Neural cell (in vitro differentiated cells): ENCODE data around the gene ATP13A1. TPM values are rescaled to one million over a fixed set of nuclear protein-coding genes. Genes with fewer than 3 reads are reported as not detected.

ENCODE experiments used
- H2AFZ ChIP-seq: fragments of 200-600, 300-800 bp; sonication (generic), shearing (Covaris generic); 2 replicates; pipeline ENCODE4 v1.6.0; 2014; ENCODE audit warnings: low read depth, mild to moderate bottlenecking, antibody characterized with exemption, low read length, moderate library complexity
- H3F3A ChIP-seq: fragments of 200-600 bp; shearing (Covaris generic); 2 replicates; pipeline ENCODE4 v1.6.1; 2016; ENCODE audit warnings: mild to moderate bottlenecking, moderate library complexity, mixed read lengths, antibody characterized with exemption, low read length; ENCODE audit not compliant: insufficient read depth, poor library complexity, severe bottlenecking
- H3K27ac ChIP-seq: fragments of 200-600, 300-800 bp; sonication (generic), shearing (Covaris generic); 2 replicates; pipeline ENCODE4 v1.5.1; 2014; ENCODE audit warnings: mild to moderate bottlenecking, low read length, moderate library complexity
- H3K27me3 ChIP-seq: fragments of 300-800, 200-600 bp; sonication (generic), shearing (Covaris generic); 2 replicates; pipeline ENCODE4 v1.6.0; 2014; ENCODE audit warnings: mild to moderate bottlenecking, low read depth, low read length, moderate library complexity; ENCODE audit not compliant: insufficient read depth
- H3K36me3 ChIP-seq: fragments of 300-800, 200-600 bp; sonication (generic), shearing (Covaris generic); 2 replicates; pipeline ENCODE4 v1.5.1; 2014; ENCODE audit warnings: mild to moderate bottlenecking, antibody characterized with exemption, low read length, moderate library complexity; ENCODE audit not compliant: insufficient read depth
- H3K4me2 ChIP-seq: fragments of 300-800, 200-600 bp; sonication (generic), shearing (Covaris generic); 2 replicates; pipeline ENCODE4 v1.6.0; 2014; ENCODE audit warnings: mild to moderate bottlenecking, low read length
- H3K4me3 ChIP-seq: fragments of 300-800, 200-600 bp; sonication (generic), shearing (Covaris generic); 2 replicates; pipeline ENCODE4 v1.5.1; 2014; ENCODE audit warnings: mild to moderate bottlenecking, low read length, moderate library complexity
- H3K79me2 ChIP-seq: fragments of 200-600 bp; shearing (Covaris generic); replicated peaks from 2 replicates; pipeline ENCODE4 v1.6.0; 2014; ENCODE audit warnings: mild to moderate bottlenecking, low read length, moderate library complexity; ENCODE audit not compliant: insufficient read depth
- H3K9ac ChIP-seq: fragments of 300-800, 200-600 bp; sonication (generic), shearing (Covaris generic); 2 replicates; pipeline ENCODE4 v1.6.1; 2016; ENCODE audit warnings: mild to moderate bottlenecking, low read length, mixed read lengths
- H3K9me2 ChIP-seq: fragments of 200-600 bp; shearing (Covaris generic); 2 replicates; pipeline ENCODE4 v1.6.1; 2016; ENCODE audit warnings: mild to moderate bottlenecking, low read length, mixed read lengths; ENCODE audit not compliant: insufficient read depth
- H3K9me3 ChIP-seq: fragments of 200-600, 300-800 bp; sonication (generic), shearing (Covaris generic); 2 replicates; pipeline ENCODE4 v1.6.1; 2016; ENCODE audit warnings: mild to moderate bottlenecking, mixed run types, low read length, moderate library complexity, mixed read lengths
- H4K20me1 ChIP-seq: fragments of 200-600 bp; shearing (Covaris generic); 2 replicates; pipeline ENCODE4 v1.6.1; 2016; ENCODE audit warnings: mild to moderate bottlenecking, mixed run types; ENCODE audit not compliant: insufficient read depth
- EP300 ChIP-seq: fragments of 450-650 bp; conservative IDR thresholded peaks from 2 replicates; pipeline ENCODE4 v1.6.1; 2014; ENCODE audit warnings: antibody characterized with exemption, mild to moderate bottlenecking, moderate library complexity; ENCODE audit not compliant: poor library complexity, severe bottlenecking
- EZH2 ChIP-seq: fragments of 200-600, 300-800 bp; shearing (Covaris generic), sonication (generic); IDR thresholded peaks from 2 replicates; pipeline ENCODE4 v1.6.1; 2014; ENCODE audit warnings: antibody characterized with exemption, low read length, borderline replicate concordance, mild to moderate bottlenecking; ENCODE audit not compliant: insufficient read depth, poor library complexity, severe bottlenecking
- MXI1 ChIP-seq: fragments of 450-650 bp; conservative IDR thresholded peaks from 2 replicates; pipeline ENCODE4 v1.6.1; 2014; ENCODE audit warnings: antibody characterized with exemption, mild to moderate bottlenecking; ENCODE audit not compliant: poor library complexity, severe bottlenecking
- POLR2AphosphoS5 ChIP-seq: IDR thresholded peaks from 2 replicates; pipeline ENCODE4 v1.6.1; 2012
- RAD21 ChIP-seq: fragments of 450-650 bp; conservative IDR thresholded peaks from 2 replicates; pipeline ENCODE4 v1.6.1; 2014; ENCODE audit warnings: antibody characterized with exemption, mild to moderate bottlenecking, moderate library complexity
- SMC3 ChIP-seq: fragments of 450-650 bp; conservative IDR thresholded peaks from 2 replicates; pipeline ENCODE4 v1.6.1; 2014; ENCODE audit warnings: antibody characterized with exemption, mild to moderate bottlenecking, moderate library complexity; ENCODE audit not compliant: poor library complexity
- TAF1 ChIP-seq: IDR thresholded peaks from 2 replicates; pipeline ENCODE4 v1.6.1; 2012; ENCODE audit warnings: low read depth
- polyA plus RNA-seq: library from polyadenylated mRNA; depleted of rRNA; stranded (reverse); fragments of >200 nt; gene quantifications from 2 replicates; pipeline ENCODE4 v1.2.3, GENCODE V29; 2014
- TF ChIP-seq, protein P1 (sequence below): IDR thresholded peaks from 2 replicates; pipeline ENCODE4 v1.6.1; 2012; ENCODE audit warnings: borderline replicate concordance
- TF ChIP-seq, protein P2 (sequence below): fragments of 450-650 bp; IDR thresholded peaks from 2 replicates; pipeline ENCODE4 v1.5.1; 2014; ENCODE audit warnings: antibody characterized with exemption, mild to moderate bottlenecking, moderate library complexity; ENCODE audit not compliant: poor library complexity, severe bottlenecking

The ATP13A1 gene
- polyA plus RNA-seq, 1 donor from 2014 or later: 63.5 TPM

DNA sequence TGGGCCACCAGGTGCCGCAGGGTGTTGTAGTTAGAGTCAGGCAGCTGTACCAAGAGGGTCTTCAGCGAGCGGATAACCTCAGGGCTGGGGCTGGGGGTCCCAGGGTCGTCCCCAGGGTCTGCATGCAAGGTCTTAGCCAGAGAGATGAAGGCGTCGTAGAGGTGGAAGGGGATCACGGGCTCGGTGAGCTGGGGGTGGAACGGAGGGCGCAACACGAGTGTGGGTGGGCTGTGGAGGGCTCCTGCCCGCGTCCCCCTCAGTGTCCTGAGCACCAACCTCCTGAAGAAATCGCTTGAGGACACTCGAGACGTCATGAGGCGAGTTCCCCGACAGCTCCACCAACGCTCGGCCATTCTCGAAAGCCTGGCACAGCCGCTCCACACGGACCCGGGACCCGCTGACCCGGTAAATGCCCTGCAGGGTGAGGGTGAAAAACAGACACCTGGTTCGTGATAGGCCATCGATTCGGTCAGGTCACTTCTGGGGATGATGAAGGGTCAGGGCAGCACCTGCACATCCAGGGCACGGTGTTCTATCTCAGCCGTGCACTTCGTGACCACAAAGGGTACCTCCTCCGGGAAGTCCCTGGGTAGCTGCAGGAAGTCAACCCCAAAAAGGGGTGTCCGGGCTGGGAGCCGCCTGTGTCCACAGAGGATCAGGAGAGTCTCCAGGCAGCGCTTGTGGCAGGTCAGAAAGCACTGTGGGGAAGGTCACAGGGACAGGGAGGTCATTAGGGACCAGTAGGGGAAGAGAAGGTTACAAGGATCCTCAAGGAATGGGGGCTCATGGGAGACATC lies 28.8 kb downstream of the ATP13A1 start:
- H3K4me2 ChIP-seq: no peak overlapping the region
- no peaks in the 10 kb centered on the region for H4K20me1 ChIP-seq
- H3K4me3 ChIP-seq: no peak overlapping the region
- no peaks in the 10 kb centered on the region for H3K36me3 ChIP-seq
- H3K9ac ChIP-seq: no peak overlapping the region
- H3K9me3 ChIP-seq: no peaks in the 10 kb centered on the region
- H2AFZ ChIP-seq: no peak overlapping the region
- H3K9me2 ChIP-seq: no peaks in the 10 kb centered on the region
- H3K79me2 ChIP-seq: no peaks in the 10 kb centered on the region
- no peak overlapping the region for H3K27ac ChIP-seq
- TF ChIP-seq SMC3 (no peak), TAF1 (no peak), RAD21 (no peak), POLR2AphosphoS5 (no peak)
- TF ChIP-seq, protein P1, sequence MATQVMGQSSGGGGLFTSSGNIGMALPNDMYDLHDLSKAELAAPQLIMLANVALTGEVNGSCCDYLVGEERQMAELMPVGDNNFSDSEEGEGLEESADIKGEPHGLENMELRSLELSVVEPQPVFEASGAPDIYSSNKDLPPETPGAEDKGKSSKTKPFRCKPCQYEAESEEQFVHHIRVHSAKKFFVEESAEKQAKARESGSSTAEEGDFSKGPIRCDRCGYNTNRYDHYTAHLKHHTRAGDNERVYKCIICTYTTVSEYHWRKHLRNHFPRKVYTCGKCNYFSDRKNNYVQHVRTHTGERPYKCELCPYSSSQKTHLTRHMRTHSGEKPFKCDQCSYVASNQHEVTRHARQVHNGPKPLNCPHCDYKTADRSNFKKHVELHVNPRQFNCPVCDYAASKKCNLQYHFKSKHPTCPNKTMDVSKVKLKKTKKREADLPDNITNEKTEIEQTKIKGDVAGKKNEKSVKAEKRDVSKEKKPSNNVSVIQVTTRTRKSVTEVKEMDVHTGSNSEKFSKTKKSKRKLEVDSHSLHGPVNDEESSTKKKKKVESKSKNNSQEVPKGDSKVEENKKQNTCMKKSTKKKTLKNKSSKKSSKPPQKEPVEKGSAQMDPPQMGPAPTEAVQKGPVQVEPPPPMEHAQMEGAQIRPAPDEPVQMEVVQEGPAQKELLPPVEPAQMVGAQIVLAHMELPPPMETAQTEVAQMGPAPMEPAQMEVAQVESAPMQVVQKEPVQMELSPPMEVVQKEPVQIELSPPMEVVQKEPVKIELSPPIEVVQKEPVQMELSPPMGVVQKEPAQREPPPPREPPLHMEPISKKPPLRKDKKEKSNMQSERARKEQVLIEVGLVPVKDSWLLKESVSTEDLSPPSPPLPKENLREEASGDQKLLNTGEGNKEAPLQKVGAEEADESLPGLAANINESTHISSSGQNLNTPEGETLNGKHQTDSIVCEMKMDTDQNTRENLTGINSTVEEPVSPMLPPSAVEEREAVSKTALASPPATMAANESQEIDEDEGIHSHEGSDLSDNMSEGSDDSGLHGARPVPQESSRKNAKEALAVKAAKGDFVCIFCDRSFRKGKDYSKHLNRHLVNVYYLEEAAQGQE: no peak
- no peaks in the 10 kb centered on the region for H3K27me3 ChIP-seq
- H3F3A ChIP-seq: no peaks in the 10 kb centered on the region

DNA sequence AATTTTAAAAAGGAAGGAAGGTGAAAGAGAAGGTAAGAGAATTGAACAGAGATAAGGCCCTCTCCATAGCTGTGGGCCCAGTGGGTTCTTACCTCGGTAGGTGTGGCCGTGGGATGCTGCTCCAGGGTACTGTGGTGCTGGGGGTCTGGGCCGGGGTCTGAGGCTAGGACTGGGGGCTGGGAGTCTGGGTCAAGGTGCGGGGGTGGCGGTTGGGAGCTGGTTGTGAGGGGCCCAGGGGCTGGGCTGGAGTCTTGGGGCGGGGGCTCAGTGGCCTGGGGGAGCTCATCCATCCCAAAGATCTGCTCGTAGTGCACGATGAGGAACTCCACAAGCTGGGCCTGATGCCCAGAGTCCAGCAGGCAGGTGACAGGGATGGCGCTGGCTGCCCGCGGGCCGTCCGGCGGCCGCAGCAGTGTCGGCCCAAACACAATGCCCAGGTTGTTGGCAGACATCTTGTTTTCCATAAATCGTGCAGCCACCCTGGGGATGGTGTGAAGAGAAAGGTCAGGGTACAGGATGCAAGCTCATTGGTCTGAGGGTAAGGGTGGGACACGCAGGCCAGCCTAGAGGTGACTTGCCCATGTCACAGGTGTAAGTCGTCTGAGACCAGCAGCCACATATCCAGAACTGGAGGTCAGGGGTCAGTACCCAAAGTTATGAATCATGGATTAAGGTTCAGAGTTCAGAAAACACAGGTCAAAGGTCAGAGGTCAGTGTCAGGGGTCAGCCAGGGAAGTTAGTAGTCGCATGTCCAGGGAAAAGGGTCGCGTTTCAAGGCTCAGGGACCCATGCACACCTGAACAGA lies 29.6 kb downstream of the ATP13A1 start:
- Histone ChIP-seq H3K4me3 (no peak overlapping the region), H3K27me3 (no peaks in the 10 kb centered on the region), H2AFZ (no peak overlapping the region), H3F3A (no peaks in the 10 kb centered on the region), H3K9me2 (no peaks in the 10 kb centered on the region), H3K27ac (no peak overlapping the region), H3K9ac (no peak overlapping the region), H3K9me3 (no peaks in the 10 kb centered on the region), H4K20me1 (no peaks in the 10 kb centered on the region), H3K79me2 (no peaks in the 10 kb centered on the region), H3K36me3 (no peaks in the 10 kb centered on the region), H3K4me2 (no peak overlapping the region)
- TF ChIP-seq EP300: no peak
- TF ChIP-seq TAF1: no peak
- no peak for TF ChIP-seq POLR2AphosphoS5
- TF ChIP-seq, protein P2, sequence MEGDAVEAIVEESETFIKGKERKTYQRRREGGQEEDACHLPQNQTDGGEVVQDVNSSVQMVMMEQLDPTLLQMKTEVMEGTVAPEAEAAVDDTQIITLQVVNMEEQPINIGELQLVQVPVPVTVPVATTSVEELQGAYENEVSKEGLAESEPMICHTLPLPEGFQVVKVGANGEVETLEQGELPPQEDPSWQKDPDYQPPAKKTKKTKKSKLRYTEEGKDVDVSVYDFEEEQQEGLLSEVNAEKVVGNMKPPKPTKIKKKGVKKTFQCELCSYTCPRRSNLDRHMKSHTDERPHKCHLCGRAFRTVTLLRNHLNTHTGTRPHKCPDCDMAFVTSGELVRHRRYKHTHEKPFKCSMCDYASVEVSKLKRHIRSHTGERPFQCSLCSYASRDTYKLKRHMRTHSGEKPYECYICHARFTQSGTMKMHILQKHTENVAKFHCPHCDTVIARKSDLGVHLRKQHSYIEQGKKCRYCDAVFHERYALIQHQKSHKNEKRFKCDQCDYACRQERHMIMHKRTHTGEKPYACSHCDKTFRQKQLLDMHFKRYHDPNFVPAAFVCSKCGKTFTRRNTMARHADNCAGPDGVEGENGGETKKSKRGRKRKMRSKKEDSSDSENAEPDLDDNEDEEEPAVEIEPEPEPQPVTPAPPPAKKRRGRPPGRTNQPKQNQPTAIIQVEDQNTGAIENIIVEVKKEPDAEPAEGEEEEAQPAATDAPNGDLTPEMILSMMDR: no peak
- TF ChIP-seq RAD21: no peak
- no peak for TF ChIP-seq MXI1
- no peak for TF ChIP-seq SMC3
- TF ChIP-seq EZH2: no peak
- TF ChIP-seq, protein P1: no peak
